ENCODE data around the gene NUP93. TPM values are rescaled to one million over a fixed set of nuclear protein-coding genes. Genes with fewer than 3 reads are reported as not detected.

The NUP93 gene
- total RNA-seq, 3 donors from 2014 or later, result 31.0 to 45.6 (median 40.8) TPM

- no peak overlapping the region for H3K4me3 ChIP-seq
- H3K4me1 ChIP-seq (ENCODE audit: low read depth), result no peaks in the 10 kb centered on the region
- no peak for TF ChIP-seq CTCF (IDR thresholded peaks at IDR 0.05)
- H3K9me3 ChIP-seq, result no peaks in the 10 kb centered on the region
- intact Hi-C loops (cut with DNase I, micrococcal nuclease), result no loop called here
- DNase-seq (no peak), ATAC-seq (peak; percentile 23)
- no peaks in the 10 kb centered on the region for H3K36me3 ChIP-seq (ENCODE audit: low read depth)
These were observed 127.0 kb downstream of the NUP93 start for GRCh38 chr16:56856876-56857447.

GRCh38 chr16:56858374-56858773, 128.4 kb downstream of the NUP93 start:
- no peaks in the 10 kb centered on the region for H3K9me3 ChIP-seq
- intact Hi-C loops (cut with DNase I, micrococcal nuclease), result no loop called here
- peak in 1 of 3 donors; percentile 44 for DNase-seq
- no peaks in the 10 kb centered on the region for H3K36me3 ChIP-seq (ENCODE audit: low read depth)
- H3K4me3 ChIP-seq, result no peak overlapping the region
- no peak for TF ChIP-seq CTCF (IDR thresholded peaks at IDR 0.05)
- no peak for ATAC-seq
- H3K4me1 ChIP-seq (ENCODE audit: low read depth), result no peaks in the 10 kb centered on the region

DNA sequence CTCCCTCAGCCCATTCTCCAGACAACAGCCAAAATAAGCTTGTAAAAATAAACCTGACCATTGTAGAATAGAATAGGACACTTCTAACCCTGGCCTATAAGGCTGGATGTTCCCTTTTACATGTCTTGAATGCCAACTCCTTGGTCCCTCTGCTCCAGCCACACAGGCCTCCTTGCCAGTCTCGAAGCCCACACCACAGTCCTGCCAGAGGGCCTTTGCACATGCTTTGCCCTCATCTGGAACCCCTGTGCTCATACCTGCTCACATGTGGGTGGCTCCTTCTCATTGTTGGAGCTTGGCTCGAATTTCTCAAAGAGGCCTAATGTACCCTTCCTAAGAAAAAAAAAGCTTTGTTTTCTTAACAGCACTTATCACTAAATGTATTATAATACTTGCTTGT, 129.7 kb downstream of the NUP93 start:
- intact Hi-C loops (cut with DNase I, micrococcal nuclease), result no loop called here
- no peak for TF ChIP-seq CTCF (IDR thresholded peaks at IDR 0.05)
- peak in 1 of 3 donors; percentile 22 for DNase-seq
- no peak for ATAC-seq
- Histone ChIP-seq H3K4me3 (no peak overlapping the region), H3K36me3 (ENCODE audit: low read depth) (no peaks in the 10 kb centered on the region), H3K4me1 (ENCODE audit: low read depth) (no peaks in the 10 kb centered on the region), H3K9me3 (no peaks in the 10 kb centered on the region)

GRCh38 chr16:56860226-56861020, 130.5 kb downstream of the NUP93 start:
- intact Hi-C loops (cut with DNase I, micrococcal nuclease), result no loop called here
- no peak for DNase-seq
- ATAC-seq, result peak; percentile 66

GRCh38 chr16:56861092-56861610, 131.2 kb downstream of the NUP93 start:
- Histone ChIP-seq H3K36me3 (ENCODE audit: low read depth) (no peaks in the 10 kb centered on the region), H3K9me3 (no peaks in the 10 kb centered on the region), H3K4me3 (no peak overlapping the region), H3K4me1 (ENCODE audit: low read depth) (no peaks in the 10 kb centered on the region)
- DNase-seq (no peak), ATAC-seq (no peak)
- intact Hi-C loops (cut with DNase I, micrococcal nuclease), result no loop called here
- no peak for TF ChIP-seq CTCF (IDR thresholded peaks at IDR 0.05)

More at GRCh38 chr16:56860226-56861020, 130.5 kb downstream of the NUP93 start:
- H3K9me3 ChIP-seq, result no peaks in the 10 kb centered on the region
- no peak for TF ChIP-seq CTCF (IDR thresholded peaks at IDR 0.05)
- no peaks in the 10 kb centered on the region for H3K36me3 ChIP-seq (ENCODE audit: low read depth)
- H3K4me3 ChIP-seq, result no peak overlapping the region
- no peaks in the 10 kb centered on the region for H3K4me1 ChIP-seq (ENCODE audit: low read depth)
